HG03571 (cell line): Measurements from ENCODE around the gene TAPT1.
"Not testable (repeated sequence)": the region's sequence is repeated elsewhere in the genome, so short reads cannot be mapped to it uniquely, and the experiment has no call there.

Source experiments
- ATAC-seq: cut with Tn5 transposase; IDR thresholded peaks from one replicate; pipeline ENCODE4 v1.9.1; 2021; ENCODE audit not compliant: unreplicated experiment

The TAPT1 gene, protein sequence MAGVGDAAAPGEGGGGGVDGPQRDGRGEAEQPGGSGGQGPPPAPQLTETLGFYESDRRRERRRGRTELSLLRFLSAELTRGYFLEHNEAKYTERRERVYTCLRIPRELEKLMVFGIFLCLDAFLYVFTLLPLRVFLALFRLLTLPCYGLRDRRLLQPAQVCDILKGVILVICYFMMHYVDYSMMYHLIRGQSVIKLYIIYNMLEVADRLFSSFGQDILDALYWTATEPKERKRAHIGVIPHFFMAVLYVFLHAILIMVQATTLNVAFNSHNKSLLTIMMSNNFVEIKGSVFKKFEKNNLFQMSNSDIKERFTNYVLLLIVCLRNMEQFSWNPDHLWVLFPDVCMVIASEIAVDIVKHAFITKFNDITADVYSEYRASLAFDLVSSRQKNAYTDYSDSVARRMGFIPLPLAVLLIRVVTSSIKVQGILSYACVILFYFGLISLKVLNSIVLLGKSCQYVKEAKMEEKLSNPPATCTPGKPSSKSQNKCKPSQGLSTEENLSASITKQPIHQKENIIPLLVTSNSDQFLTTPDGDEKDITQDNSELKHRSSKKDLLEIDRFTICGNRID

DNA sequence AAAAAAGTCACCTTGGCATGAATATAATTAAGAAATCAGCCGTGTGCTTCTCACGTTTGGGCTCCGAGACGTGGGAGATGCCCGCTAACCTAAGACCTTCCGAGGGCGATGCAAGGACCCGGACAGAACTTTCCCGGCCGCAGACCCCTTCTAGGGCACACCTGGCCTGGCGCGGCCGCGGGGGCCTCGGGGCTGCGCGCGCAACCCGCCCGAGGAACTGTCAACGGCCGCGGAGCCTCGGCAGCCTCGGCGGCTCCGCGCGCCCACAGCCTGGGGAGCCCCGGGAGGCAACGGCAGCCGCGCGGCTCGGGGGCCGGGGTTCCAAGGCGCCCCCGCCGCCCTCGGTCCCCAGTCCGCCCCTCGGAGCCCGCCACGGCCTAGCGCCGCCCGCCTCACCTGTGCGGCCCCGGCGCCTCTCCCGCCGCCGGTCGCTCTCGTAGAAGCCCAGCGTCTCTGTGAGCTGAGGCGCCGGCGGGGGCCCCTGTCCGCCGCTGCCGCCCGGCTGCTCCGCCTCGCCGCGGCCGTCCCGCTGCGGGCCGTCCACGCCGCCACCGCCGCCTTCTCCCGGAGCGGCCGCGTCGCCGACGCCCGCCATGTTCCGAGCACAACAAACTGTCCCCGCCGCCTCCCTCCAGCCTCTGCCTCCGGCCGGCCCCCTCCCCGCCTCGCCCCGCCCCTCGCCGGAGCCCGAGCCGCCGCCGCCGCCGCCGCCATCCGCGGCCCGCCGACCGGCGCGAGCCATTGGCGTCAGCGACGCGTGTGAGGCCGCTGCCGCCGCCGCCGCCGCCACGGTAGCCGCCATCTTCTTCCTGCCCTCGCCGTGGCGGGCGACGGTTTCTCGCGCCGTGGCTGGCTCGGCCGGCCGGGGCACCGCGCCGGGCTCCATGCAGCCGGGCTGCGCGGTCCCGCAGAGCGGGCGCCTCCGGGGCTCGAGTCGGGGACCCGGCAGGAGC lies at the start of gene TAPT1:
Gene TAPT1, minus strand, starts transcription at position 609 of the 953 bp plus-strand sequence. Its CDS starts 14 bp downstream, at position 595.
- ATAC-seq, result peak; percentile 70

DNA sequence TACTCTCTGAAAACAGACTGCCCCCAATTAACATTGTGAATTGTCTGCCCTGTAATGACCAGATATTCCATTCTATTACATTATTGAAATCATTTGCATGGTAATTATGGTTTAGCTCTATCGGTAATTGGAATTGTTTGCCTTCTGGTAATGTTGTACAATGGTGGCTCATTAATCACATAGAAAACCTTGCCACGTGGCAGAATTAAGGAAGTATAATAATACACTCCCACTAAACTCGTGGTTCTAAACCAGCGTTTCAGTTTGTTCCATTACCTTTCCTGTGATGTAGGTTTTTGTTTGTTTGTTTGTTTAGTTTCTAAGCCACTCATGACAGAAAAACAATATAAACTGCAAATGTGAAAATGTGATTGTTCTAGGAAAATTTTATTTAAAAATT lies 45.1 kb upstream of the TAPT1 start:
- no peak for ATAC-seq

DNA sequence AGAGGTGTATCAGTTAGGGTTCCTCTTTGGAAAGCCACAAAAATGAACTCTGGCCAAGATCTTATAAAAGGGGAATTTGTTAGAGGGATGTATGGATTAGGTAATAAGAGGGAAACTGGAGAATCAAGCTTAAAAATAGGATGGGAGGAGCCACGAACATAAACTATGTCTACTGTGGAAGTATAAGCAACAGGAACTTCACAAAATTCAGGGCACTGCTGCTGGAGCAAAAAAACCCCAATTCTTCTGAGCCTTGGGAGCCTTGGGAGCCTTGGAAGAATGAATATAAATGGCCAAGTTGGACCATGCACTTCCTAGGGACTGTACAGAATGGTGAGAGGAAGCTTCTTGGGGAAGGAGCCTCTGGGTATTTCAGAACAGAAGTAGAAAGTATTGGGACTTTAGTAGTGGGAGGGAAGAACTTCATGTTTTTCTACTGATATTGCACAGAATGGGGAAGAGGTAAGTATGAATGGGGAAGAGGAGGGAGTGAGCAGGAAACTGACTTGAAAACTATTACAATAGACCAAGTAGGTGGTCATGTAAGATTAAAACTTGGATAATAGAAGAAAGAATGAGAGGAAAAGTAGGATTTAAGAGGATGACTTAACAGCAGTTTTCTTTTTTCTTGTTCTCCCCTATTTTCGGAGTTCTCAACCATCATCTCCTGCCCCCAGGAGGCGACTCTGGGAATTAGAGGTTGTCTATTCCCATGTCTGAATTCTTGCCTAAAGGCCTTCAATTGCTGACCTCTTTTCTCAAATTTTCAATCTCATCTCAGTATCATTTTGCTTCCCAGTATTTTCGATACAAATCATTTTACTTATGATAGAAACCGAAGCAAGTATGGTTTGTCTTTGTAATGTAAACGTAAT lies 44.4 kb upstream of the TAPT1 start:
- no peak for ATAC-seq

DNA sequence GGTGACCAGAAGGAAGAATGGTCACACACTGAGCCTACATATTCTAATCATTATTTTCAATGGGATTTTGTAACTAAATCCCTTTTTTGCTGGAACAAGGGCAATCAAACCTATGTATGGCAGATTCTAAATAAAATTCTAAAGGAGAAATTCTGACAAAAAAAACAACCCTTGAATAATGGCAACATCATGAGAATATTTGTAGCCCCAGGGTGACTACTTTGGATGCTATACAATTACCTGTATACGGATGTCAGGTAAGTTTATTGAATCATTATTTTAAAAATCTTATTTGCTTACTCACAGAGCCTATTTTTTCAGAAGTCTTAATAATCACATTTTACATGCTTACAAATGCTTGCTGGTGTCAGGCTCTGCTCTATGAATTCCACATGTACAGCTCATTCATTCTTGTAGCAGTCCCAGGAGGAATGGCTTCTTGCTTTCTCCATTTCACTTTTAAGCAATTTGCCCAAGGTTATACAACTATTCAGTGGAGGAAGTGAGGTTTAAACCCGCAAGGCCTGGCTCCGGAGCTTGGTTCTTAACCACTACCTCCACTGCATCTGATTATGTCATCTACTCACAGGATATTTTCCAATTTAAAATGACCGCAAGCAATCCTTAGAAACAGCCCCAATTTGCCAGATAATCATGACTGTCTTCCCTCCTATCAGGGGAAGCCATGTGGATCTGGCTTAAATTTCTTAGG lies 43.6 kb upstream of the TAPT1 start:
- not testable (repeated sequence) for ATAC-seq

DNA sequence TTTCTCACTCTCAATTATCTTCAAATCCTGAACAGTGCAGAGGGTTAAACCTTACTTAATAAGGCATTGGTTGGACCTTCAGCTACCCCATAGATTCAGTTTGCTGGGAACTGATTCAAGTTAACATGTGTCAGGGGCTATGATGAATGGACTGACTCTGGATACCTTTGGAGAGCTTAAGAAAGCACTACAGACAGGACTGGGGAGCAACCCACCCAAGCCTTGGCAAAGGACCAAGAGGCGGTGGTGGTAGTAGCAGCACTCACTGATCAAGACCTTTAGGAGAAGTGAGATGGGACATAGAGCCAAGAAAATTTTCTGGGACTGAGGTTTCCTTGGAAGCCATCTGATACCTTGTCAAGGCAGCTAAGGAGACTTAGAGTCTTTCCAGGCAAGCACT lies 43.0 kb upstream of the TAPT1 start:
- ATAC-seq, result no peak

DNA sequence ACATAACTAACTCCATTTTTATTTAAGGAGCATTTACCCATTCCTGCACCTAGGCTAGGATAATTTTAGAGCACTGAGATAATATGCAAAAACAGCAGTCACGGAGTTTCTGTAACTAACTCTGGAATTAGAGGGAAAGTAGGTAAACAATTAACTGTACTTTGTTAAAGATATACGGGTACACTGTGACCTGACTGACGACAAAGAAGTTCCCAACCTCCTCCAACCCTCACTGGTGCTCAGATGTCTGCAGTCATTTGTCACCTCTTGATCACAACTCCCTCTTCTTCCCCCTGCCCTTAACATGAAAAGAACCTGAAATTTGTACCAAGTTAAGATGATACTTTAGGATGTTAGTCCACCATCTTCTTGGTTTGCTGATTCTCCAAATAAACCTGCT lies 42.0 kb upstream of the TAPT1 start:
- no peak for ATAC-seq

DNA sequence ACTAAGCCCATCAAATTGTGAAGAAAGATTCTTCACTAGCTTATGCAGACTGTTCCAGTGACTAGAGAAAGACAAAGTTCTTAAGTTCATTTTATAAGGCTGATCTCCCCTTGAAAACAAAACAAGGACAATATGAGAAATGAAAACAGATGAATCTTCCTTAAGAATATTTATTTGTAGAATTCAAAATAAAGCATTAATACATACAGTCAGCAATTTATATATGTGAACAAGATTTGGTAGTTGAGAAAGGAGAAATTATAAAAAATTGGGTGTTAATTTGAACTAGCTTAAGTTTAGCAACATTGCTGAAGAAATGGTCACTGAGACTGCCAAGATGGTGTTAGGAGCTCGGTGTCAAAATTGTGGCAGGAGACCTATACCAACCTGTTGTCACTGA lies 41.4 kb upstream of the TAPT1 start:
- ATAC-seq, result no peak

DNA sequence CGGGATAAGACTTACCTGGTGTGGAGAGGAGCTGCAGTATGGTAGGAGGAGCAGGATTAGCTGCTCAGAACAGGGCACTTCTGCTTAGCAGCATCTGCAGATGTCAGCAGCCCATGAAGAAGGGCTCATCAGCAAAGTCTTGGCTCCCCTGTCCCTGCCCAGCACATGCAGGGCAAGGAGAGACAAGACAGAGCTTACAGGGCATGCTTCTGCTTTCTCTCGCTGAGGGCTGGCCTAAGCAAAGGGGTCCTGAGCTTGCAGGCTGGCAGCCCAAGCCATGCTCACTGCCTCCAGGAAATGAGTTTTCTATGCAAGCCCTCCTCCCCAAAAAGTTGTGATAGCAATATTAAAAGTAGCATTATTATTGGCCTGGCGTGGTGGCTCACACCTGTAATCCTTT lies 39.5 kb upstream of the TAPT1 start:
- ATAC-seq, result no peak

DNA sequence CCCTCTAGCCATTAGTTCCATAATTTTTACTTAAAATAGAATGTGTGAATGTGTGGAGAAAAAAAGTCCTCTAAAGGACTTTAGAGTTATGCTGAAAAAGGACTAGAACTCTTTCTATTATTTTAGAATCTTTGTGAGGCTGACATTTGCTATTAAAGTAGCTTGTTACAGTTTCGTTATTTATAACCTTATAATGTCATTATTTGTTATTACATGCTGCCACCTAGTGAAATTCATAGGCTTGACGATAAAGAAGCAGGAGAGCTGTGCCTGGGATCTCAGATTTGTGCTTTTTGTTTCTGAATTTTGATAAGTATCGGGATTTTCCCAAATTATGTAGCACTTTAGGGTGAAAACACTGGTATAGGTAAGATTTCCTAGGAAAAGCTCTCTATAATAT lies 38.5 kb upstream of the TAPT1 start:
- peak; percentile 49 for ATAC-seq

DNA sequence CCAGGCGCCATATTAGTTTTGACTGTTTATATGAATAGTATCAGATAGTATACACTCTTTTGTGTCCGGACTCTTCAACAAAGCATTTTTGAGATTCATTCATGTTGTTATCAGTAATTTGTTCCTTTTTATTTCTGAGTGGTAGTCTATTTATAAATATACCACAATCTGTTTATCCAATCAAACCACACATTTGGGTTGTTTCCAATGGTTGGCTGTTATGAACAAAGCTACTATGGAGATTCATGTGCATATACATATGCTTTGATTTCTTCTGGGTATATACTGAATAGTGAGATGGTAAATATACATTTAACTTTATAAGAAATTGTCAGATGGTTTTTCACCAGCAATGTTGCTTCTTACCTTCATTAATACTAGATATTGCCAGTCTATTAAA lies 36.8 kb upstream of the TAPT1 start:
- ATAC-seq, result no peak

DNA sequence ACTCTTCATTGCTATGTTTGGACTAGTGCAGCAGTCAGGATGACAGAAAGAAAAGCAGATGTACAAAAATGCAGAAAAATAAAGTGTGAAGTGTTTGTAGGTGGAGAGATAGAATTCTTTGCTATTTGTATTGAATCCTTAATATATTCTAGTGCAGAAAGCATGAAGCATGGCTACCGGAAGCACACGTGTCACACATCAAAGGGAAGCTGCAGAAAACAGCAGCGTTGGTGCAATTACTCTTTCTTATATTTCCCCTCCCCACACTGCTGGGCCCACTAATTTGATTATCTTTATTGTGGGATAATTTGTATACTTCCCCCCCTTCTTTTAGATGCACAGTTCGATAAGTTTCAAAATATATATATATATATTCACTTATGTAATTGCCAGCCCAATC lies 35.9 kb upstream of the TAPT1 start:
- no peak for ATAC-seq

DNA sequence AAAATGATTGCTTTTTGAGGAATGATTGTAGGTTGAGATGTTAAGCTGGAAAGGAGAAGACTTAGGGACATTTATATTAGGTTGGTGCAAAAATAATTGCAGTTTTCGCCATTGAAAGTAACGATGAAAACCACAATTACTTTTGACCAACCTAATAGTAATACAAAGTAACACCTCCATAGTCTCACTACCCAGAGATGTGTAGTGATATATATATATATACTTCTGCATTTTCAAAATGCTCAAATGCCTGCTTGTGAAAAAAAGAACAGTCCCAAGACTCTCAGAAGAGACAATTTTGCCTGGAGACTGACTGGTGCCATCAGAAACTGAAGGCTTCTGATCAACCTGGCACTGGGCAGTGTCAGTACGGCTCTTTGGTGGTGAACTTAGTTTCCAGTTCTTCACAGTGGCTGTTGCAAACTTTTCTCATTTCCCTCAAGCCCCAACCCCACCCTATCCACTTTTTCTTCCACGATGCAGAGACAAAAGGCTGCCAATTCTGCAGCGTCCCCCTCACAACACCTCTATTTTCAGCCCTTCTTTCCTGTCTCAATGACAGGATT lies 35.1 kb upstream of the TAPT1 start:
- no peak for ATAC-seq

DNA sequence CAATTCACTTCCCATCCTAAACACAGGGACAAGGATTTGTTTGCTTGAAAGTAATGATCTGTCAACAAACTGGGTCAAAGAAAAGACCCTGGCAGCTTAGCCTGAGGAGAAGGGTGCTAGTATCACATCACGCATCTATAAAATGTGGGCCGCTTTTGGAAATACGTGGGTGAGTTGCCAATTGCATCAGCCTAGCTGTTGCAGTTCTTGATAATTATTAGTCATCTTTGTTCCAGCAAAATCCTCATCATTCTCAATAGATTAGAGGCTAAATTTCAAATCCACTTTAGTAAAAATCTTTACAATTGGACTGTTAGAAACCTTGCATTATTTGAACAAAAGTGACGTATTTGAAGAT lies 33.6 kb upstream of the TAPT1 start:
- ATAC-seq, result no peak

DNA sequence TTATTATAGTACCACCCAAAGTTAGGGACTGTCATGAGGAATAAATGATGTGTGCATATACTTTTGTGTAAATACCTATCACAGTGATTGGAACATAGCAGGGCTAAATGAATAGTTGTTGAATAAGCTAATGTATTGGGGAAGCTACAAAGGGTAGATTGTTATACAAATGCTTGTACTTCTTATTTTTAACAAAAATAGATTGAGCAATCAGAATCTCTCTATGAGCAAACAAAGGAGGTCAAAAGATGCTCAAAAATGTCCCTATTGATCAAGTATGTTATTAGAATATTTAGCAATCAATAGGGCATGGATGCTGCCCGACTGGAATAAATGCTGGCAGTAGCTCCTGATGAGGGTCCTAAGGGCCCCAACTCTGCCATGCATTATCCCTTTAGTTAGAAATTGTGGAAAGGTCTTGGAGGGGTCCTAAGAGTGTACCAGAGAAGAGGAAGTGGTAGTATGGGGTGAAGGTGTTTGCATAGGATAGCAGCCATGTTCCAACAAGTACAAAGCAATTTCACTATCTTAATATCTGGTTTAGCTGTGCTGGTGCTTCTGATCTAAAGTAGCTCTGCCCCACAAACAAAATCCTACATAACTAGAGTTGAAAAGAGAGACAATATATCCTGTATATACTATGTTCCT lies 33.1 kb upstream of the TAPT1 start:
- no peak for ATAC-seq

DNA sequence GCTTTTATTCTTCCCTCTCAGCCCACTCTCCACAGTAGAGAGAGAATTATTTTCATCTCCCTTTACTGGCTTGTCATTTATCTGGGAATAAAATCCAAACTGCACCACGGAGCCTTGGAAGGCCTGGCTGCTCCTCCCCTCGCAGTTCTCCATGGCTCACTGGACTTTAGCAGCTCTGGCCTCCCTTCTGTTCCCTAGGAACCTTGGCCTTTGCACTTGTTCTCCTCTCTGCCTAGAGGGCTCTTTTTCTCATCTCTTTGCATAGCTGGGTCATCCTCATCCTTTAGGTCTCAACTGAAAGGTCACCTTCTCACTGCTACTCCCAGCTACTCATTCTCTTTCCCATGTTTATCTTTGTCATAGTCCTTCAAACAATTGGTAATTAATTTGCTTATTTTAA lies 31.3 kb upstream of the TAPT1 start:
- ATAC-seq, result no peak

DNA sequence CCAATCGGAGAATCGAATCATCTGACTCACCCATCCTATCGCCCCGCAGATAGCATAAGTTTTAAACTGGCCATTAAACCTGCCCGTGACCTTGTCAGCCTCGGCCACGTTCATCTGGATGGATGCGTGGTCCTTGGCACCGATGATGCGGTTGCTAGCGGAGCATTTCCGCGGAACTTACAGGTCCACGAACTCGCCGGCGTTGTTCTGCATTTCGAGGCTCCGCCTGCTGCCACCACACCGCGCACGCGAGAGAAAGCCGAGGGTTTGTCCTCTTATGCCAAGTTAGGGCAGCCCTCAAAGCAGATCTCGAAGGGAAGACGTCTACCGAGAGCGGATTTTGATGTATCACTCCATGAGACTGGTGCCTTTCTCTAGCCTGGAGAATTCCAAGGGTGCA lies 30.1 kb upstream of the TAPT1 start:
- no peak for ATAC-seq

DNA sequence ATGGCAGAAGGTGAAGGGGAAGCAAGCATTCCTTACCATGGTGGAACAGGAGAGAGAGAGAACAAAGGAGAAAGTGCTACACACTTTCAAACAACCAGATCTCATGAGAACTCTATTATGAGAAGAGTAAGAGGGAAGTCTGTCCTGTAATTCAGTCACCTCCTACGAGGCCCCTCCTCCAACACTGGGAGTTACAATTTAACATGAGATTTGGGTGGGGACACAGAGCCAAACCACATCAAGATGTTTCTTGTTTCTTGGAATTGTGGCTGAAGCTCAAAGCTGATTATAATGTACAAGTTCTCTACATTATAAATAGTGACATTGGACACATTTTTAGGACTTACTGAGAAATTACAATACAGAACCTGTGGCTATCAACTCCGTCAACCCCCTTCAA lies 29.5 kb upstream of the TAPT1 start:
- no peak for ATAC-seq

DNA sequence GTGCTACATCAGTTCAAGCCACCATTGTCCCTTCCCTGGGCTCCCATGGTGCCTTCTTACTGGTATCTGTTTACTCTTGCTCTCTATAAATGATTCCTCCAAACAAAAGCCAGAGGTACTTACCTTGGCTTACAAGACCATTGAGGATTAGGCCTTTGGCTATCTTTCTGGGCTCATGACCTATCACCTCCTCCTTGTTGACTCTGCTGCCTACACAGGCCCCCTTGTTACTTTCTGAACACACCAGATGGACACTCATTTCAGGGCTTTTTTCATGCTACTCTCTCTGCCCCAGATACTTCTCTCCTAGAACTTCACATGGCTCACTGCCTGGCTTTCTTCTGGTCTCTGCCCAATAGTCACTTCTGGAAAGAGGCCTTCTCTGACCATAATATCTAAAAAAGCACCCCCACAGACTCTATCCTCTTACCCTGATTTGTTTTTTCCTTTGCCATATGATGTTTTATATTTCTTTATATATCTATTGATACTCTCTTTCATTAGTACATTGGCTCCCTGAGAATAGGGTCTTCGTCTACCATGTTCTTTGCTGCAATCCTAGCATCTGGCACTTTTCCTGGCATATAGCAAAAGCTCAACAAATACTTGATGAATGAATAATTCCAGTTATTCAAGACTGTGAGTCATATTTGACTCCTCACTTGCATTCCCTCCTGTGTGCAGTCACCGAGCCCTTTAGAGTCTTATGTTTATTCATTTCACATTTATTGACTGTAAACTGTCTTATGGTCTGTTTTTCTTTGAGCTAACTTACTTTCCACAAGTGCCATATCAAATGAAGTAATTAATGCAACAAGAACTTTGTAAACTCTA lies 27.1 kb upstream of the TAPT1 start:
- no peak for ATAC-seq
